H1 (cell line): ENCODE measurements around the gene MICALL2. TPM values are rescaled to one million over a fixed set of nuclear protein-coding genes. Genes with fewer than 3 reads are reported as not detected.

Source experiments
- CTCF ChIA-PET: fragments of 300-600 bp; sonication (Branson Sonifier 250); formaldehyde crosslinking; loops from one replicate; lab custom pipeline; 2021; ENCODE audit not compliant: partially characterized antibody; lab: Charles Lee
- POLR2A ChIA-PET: fragments of 300-600 bp; sonication (Branson Sonifier 250); formaldehyde crosslinking; loops from one replicate; lab custom pipeline; 2021; ENCODE audit warnings: inconsistent platforms; ENCODE audit not compliant: partially characterized antibody; lab: Charles Lee
- DNase-seq, 2 experiments: peaks; one replicate each; pipeline versions ENCODE4 v3.0.0 to v3.0.0-alpha.2; 2010 to 2022; ENCODE audit warnings: low spot score in 2 of 2, low read depth in 1 of 2, mixed read lengths in 1 of 2
- FAIRE-seq: peaks from 2 replicates; lab custom pipeline; 2011; peaks lifted over from hg19 to GRCh38; lab: Jason Lieb, UNC
- H2AFZ ChIP-seq: 2 replicates; pipeline ENCODE4 v1.8.1; 2012; ENCODE audit warnings: low read length, inconsistent platforms
- H2AK5ac ChIP-seq: 2 replicates; pipeline ENCODE4 v1.6.1; 2013; ENCODE audit warnings: low read depth, low read length
- H2BK120ac ChIP-seq: replicated peaks from 2 replicates; pipeline ENCODE3; 2013; ENCODE audit warnings: low read depth, low read length, inconsistent platforms
- H2BK12ac ChIP-seq: 2 replicates; pipeline ENCODE4 v1.6.1; 2013; ENCODE audit warnings: low read depth, low read length
- H2BK15ac ChIP-seq: 2 replicates; pipeline ENCODE4 v1.6.1; 2013; ENCODE audit warnings: low read length
- H2BK20ac ChIP-seq: 2 replicates; pipeline ENCODE4 v1.6.1; 2013; ENCODE audit warnings: low read length
- H2BK5ac ChIP-seq: 2 replicates; pipeline ENCODE4 v1.6.1; 2013; ENCODE audit warnings: low read depth, low read length
- H3K14ac ChIP-seq: 2 replicates; pipeline ENCODE4 v1.6.1; 2013; ENCODE audit warnings: inconsistent platforms; ENCODE audit not compliant: insufficient read length
- H3K18ac ChIP-seq: 2 replicates; pipeline ENCODE4 v1.6.1; 2013; ENCODE audit warnings: low read length; ENCODE audit errors: extremely low read depth
- H3K23ac ChIP-seq: 2 replicates; pipeline ENCODE4 v1.6.1; 2013; ENCODE audit warnings: inconsistent platforms; ENCODE audit not compliant: insufficient read length
- H3K23me2 ChIP-seq: 2 replicates; pipeline ENCODE4 v1.6.1; 2013; ENCODE audit warnings: low read depth, low read length
- H3K27ac ChIP-seq: 2 replicates; pipeline ENCODE4 v1.6.1; 2011; ENCODE audit warnings: low read depth, low read length, inconsistent platforms
- H3K27me3 ChIP-seq, 4 experiments: replicated peaks in 1 of 4; 1 replicate in 1 of 4; 2 replicates in 3 of 4; pipeline versions ENCODE4 v1.6.1 to v1.8.1; 2011 to 2013; ENCODE audit warnings: low read length in 3 of 4, mild to moderate bottlenecking in 3 of 4, inconsistent platforms in 2 of 4, mixed read lengths in 2 of 4, moderate library complexity in 1 of 4; ENCODE audit not compliant: control insufficient read depth in 3 of 4, insufficient read depth in 3 of 4; ENCODE audit errors: extremely low read depth in 1 of 4
- H3K36me3 ChIP-seq, 4 experiments: 2 replicates each; pipeline versions ENCODE4 v1.6.1 to v1.8.1; 2011 to 2013; ENCODE audit warnings: mild to moderate bottlenecking in 4 of 4, low read length in 3 of 4, moderate library complexity in 2 of 4, control low read depth in 1 of 4, inconsistent platforms in 1 of 4; ENCODE audit not compliant: insufficient read depth in 4 of 4, control insufficient read depth in 2 of 4
- H3K4ac ChIP-seq: replicated peaks from 2 replicates; pipeline ENCODE3; 2013; ENCODE audit warnings: low read length, low read depth, mixed read lengths, inconsistent platforms; ENCODE audit not compliant: insufficient read length
- H3K4me1 ChIP-seq, 4 experiments: replicated peaks in 1 of 4; 1 replicate in 1 of 4; 2 replicates in 3 of 4; pipeline versions ENCODE4 v1.6.1 to v1.8.1; 2011 to 2013; ENCODE audit warnings: low read length in 3 of 4, inconsistent platforms in 2 of 4, mixed read lengths in 1 of 4; ENCODE audit not compliant: insufficient read depth in 4 of 4, control insufficient read depth in 3 of 4
- H3K4me2 ChIP-seq, 2 experiments: 2 replicates each; pipeline versions ENCODE4 v1.6.1 to v1.8.1; 2011 to 2013; ENCODE audit warnings: low read depth in 2 of 2, low read length in 2 of 2, control low read depth in 1 of 2, inconsistent platforms in 1 of 2, mild to moderate bottlenecking in 1 of 2; ENCODE audit not compliant: insufficient read depth in 1 of 2
- H3K4me3 ChIP-seq, 4 experiments: fragments of 200-600, 300-600 bp in 1 of 4; sonication (generic), shearing (Covaris generic), sonication (Bioruptor Twin) in 1 of 4; 2 replicates each; pipeline versions ENCODE4 v1.5.1 to v1.8.1; 2011 to 2016; ENCODE audit warnings: low read length in 4 of 4, low read depth in 3 of 4, control low read depth in 2 of 4, inconsistent platforms in 2 of 4, mild to moderate bottlenecking in 2 of 4, mixed read lengths in 1 of 4, moderate library complexity in 1 of 4; ENCODE audit not compliant: insufficient read depth in 2 of 4; ENCODE audit errors: extremely low read depth in 1 of 4
- H3K56ac ChIP-seq: replicated peaks from 2 replicates; pipeline ENCODE3; 2013; ENCODE audit warnings: low read depth, mild to moderate bottlenecking, mixed read lengths, low read length, inconsistent platforms; ENCODE audit not compliant: insufficient read length
- H3K79me1 ChIP-seq: 2 replicates; pipeline ENCODE4 v1.6.1; 2013; ENCODE audit warnings: low read depth, low read length, control low read depth
- H3K79me2 ChIP-seq, 2 experiments: 2 replicates each; pipeline versions ENCODE4 v1.6.1 to v1.8.1; 2012 to 2013; ENCODE audit warnings: low read length in 2 of 2, mild to moderate bottlenecking in 2 of 2, inconsistent platforms in 1 of 2; ENCODE audit not compliant: insufficient read depth in 2 of 2, control insufficient read depth in 1 of 2
- H3K9ac ChIP-seq, 4 experiments: replicated peaks in 1 of 4; 1 replicate in 1 of 4; 2 replicates in 3 of 4; pipeline versions ENCODE4 v1.6.1 to v1.8.1; 2011 to 2013; ENCODE audit warnings: low read depth in 3 of 4, low read length in 3 of 4, control low read depth in 2 of 4, mild to moderate bottlenecking in 2 of 4, moderate library complexity in 2 of 4, inconsistent platforms in 1 of 4; ENCODE audit errors: extremely low read depth in 1 of 4
- H3K9me3 ChIP-seq, 2 experiments: 2 replicates each; pipeline versions ENCODE4 v1.6.1 to v1.8.1; 2012 to 2013; ENCODE audit warnings: mild to moderate bottlenecking in 2 of 2, moderate library complexity in 2 of 2, control low read depth in 1 of 2, inconsistent platforms in 1 of 2, low read depth in 1 of 2, low read length in 1 of 2, mixed read lengths in 1 of 2; ENCODE audit not compliant: insufficient read depth in 2 of 2
- H4K20me1 ChIP-seq, 2 experiments: replicated peaks in 1 of 2; 2 replicates each; pipeline versions ENCODE3 to v1.8.1; 2011 to 2013; ENCODE audit warnings: inconsistent platforms in 2 of 2, low read length in 2 of 2, mild to moderate bottlenecking in 1 of 2; ENCODE audit not compliant: insufficient read depth in 2 of 2, control insufficient read depth in 1 of 2
- H4K5ac ChIP-seq: 2 replicates; pipeline ENCODE4 v1.6.1; 2013; ENCODE audit warnings: low read length, low read depth, mixed read lengths, inconsistent platforms; ENCODE audit not compliant: insufficient read length
- H4K8ac ChIP-seq: 2 replicates; pipeline ENCODE4 v1.8.0; 2013; ENCODE audit warnings: mild to moderate bottlenecking, moderate library complexity, low read length, inconsistent platforms; ENCODE audit not compliant: insufficient read depth; ENCODE audit errors: extremely low read depth
- H4K91ac ChIP-seq: replicated peaks from 2 replicates; pipeline ENCODE3; 2013; ENCODE audit warnings: low read length, mixed read lengths, inconsistent platforms; ENCODE audit not compliant: insufficient read length
- PHF8 ChIP-seq: fragments of 200-600 bp; sonication (generic); conservative IDR thresholded peaks from 2 replicates; pipeline ENCODE4 v1.7.1; 2012; ENCODE audit warnings: low read depth, mild to moderate bottlenecking, inconsistent platforms, low read length, moderate library complexity
- POLR2A ChIP-seq, 2 experiments: IDR thresholded peaks; 1 replicate in 1 of 2; 2 replicates in 1 of 2; pipeline ENCODE4 v1.6.1; 2011; ENCODE audit warnings: low read depth in 2 of 2, low read length in 2 of 2, mild to moderate bottlenecking in 2 of 2; ENCODE audit errors: control extremely low read depth in 1 of 2
- RAD21 ChIP-seq, 2 experiments: IDR thresholded peaks in 1 of 2; conservative IDR thresholded peaks in 1 of 2; 2 replicates each; pipeline ENCODE4 v1.6.1; 2011; ENCODE audit warnings: low read depth in 2 of 2, low read length in 2 of 2, improper control_type of control experiment in 1 of 2, inconsistent platforms in 1 of 2, mild to moderate bottlenecking in 1 of 2, moderate library complexity in 1 of 2
- SP1 ChIP-seq: IDR thresholded peaks from 2 replicates; pipeline ENCODE4 v1.6.1; 2011; ENCODE audit warnings: low read depth, low read length
- SUZ12 ChIP-seq: fragments of 200-600 bp; sonication (generic); IDR thresholded peaks from 2 replicates; pipeline ENCODE4 v1.6.1; 2012; ENCODE audit warnings: mild to moderate bottlenecking, inconsistent platforms, low read length, moderate library complexity, mixed read lengths
- TCF12 ChIP-seq: IDR thresholded peaks from 2 replicates; pipeline ENCODE4 v1.6.1; 2011; ENCODE audit warnings: low read depth, mild to moderate bottlenecking, low read length
- YY1 ChIP-seq: IDR thresholded peaks from 2 replicates; pipeline ENCODE4 v1.6.1; 2011; ENCODE audit warnings: low read depth, mild to moderate bottlenecking, low read length
- ZNF274 ChIP-seq: IDR thresholded peaks from 2 replicates; pipeline ENCODE4 v1.7.0; 2012; ENCODE audit warnings: low read length, borderline replicate concordance; ENCODE audit errors: extremely low read depth
- WGBS, 2 experiments: shearing (Covaris generic) in 1 of 2; methylation state at CpG; one replicate each; pipeline versions ENCODE4 v1.1.6 to v1.1.7; 2013 to 2015; ENCODE audit warnings: low lambda C conversion rate in 2 of 2, mixed read lengths in 2 of 2, inconsistent platforms in 1 of 2, low coverage in 1 of 2, missing lambda C conversion rate in 1 of 2; ENCODE audit not compliant: insufficient replicate concordance in 2 of 2, insufficient coverage in 1 of 2, insufficient read length in 1 of 2; ENCODE audit errors: extremely low coverage in 1 of 2, missing lambda C conversion rate in 1 of 2; 5-methylcytosine and 5-hydroxymethylcytosine counted together
- polyA plus RNA-seq, 7 experiments: library from polyadenylated mRNA; depleted of rRNA in 3 of 7; stranded (reverse) in 5 of 7; unstranded in 2 of 7; fragments of >200 nt in 5 of 7; fragments of 200-250 nt in 2 of 7; gene quantifications; 1 replicate in 5 of 7; 2 replicates in 1 of 7; 4 replicates in 1 of 7; pipeline versions ENCODE4 v1.2.1 to v1.2.3, GENCODE V29; 2011 to 2013; ENCODE audit warnings: missing spikeins in 2 of 7, mixed read lengths in 2 of 7
- total RNA-seq: library from RNA; stranded (reverse); fragmentation: NEBNext Ultra II Directional; extraction: Animal tissue kit (Norgen Biotek cat#: 25700); gene quantifications from 2 replicates; pipeline ENCODE4 v1.2.1, GENCODE V29; 2021

The MICALL2 gene
- total and polyA plus RNA-seq, 2 of the 8 experiments (the other 6 are each of a cell fraction or from before 2014, with no cell fraction given): 5.3 to 8.5 TPM

DNA sequence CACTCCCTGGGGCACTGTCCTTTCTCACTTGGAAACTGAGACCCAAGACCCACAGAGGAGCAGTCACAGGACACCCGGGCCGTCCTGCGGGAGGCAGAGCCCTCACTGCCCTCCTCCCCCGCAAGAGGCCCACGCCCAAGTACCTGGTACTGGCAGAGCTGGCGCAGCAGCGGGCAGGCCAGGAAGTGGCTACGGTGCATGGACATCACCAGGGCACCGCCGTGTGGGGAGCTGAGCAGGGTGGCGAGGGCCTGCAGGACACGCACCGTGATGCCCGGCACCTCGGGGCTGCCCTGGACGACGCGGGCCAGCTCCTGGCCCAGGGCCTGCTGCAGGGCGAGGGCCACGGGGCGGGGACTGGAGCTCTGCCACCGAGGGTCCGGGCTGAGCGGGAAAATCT lies 20.0 kb upstream of the MICALL2 start:
- Histone ChIP-seq H3K27ac (no peak overlapping the region), H3K79me1 (no peaks in the 10 kb centered on the region; the same call in 1 of the 2 replicates), H3K14ac (no peak overlapping the region), H3K23ac (no peak overlapping the region), H3K56ac (no peak overlapping the region), H3K9me3 (no peaks in the 10 kb centered on the region), H3K4me3 (no peak overlapping the region), H3K9ac (no peak overlapping the region)
- no peak for TF ChIP-seq POLR2A (IDR thresholded peaks at IDR 0.05; ENCODE audit: control extremely low read depth in 1 of 2, low read depth in 2 of 2, low read length in 2 of 2)
- TF ChIP-seq TCF12: no peak
- TF ChIP-seq PHF8: no peak
- TF ChIP-seq SUZ12: no peak
- no peak for TF ChIP-seq YY1
- no peak for TF ChIP-seq SP1
- no peak for TF ChIP-seq RAD21 (IDR thresholded peaks at IDR 0.05 in 1 of 2, conservative IDR thresholded peaks at IDR 0.05 in 1 of 2; ENCODE audit: low read depth in 2 of 2, low read length in 2 of 2)
- TF ChIP-seq ZNF274: no peak
- TF ChIP-seq, all 59 proteins: peak for 0
- H3K4ac ChIP-seq: no peak overlapping the region
- no peak overlapping the region for H4K5ac ChIP-seq
- no peak overlapping the region for H2BK20ac ChIP-seq
- ChIA-PET POLR2A (interaction anchor here (1.0 to 7.4 kb wide), 3 partner anchors 10 to 18 kb away, joined by 4 to 43 read pairs (median 11); no protein-coding TSS in a partner anchor), CTCF (no interaction called here)
- H3K27me3 ChIP-seq: no peaks in the 10 kb centered on the region
- H3K23me2 ChIP-seq: no peaks in the 10 kb centered on the region
- no peak overlapping the region for H2BK120ac ChIP-seq
- H4K20me1 ChIP-seq: peaks cover 0 to 21% of the 10 kb centered on the region in 2 experiments
- H4K91ac ChIP-seq: no peak overlapping the region
- peaks cover 11 to 77% (median 33%) of the 10 kb centered on the region in 4 experiments; a peak in 7 of 8 replicates for H3K36me3 ChIP-seq
- no peak overlapping the region for H3K4me2 ChIP-seq
- no peak overlapping the region for H2BK15ac ChIP-seq
- H3K79me2 ChIP-seq: no peaks in the 10 kb centered on the region
- no peak for DNase-seq
- no peaks in the 10 kb centered on the region; a peak in 1 of 7 replicates for H3K4me1 ChIP-seq
- no peak overlapping the region for H4K8ac ChIP-seq
- FAIRE-seq: no peak
- 93% methylated on average over 15 of the region's 24 CpGs; no CpG with 5 or more reads in 1 of the 2 experiments for WGBS, 2 experiments
- H2BK5ac ChIP-seq: no peak overlapping the region
- no peak overlapping the region for H3K18ac ChIP-seq
- no peak overlapping the region for H2AK5ac ChIP-seq
- no peak overlapping the region for H2BK12ac ChIP-seq
- H2AFZ ChIP-seq: no peak overlapping the region
